ENCODE data around the gene FIS1.
A peak's percentile ranks its signal among the peaks of the same experiment; 100 is the strongest.

The FIS1 gene

GRCh38 chr7:101220295-101220694 is 24.6 kb downstream of the FIS1 start:
- H3K36me3 ChIP-seq = peaks cover 34% of the 10 kb centered on the region
- no peak overlapping the region for H3K4me3 ChIP-seq (ENCODE audit: low read depth in 1 of 2, low read length in 1 of 2)
- H3K9me3 ChIP-seq = no peaks in the 10 kb centered on the region
- TF ChIP-seq CTCF (IDR thresholded peaks at IDR 0.05) = no peak
- peaks cover 19 to 23% of the 10 kb centered on the region in 2 experiments for H3K4me1 ChIP-seq (ENCODE audit: control insufficient read depth in 1 of 2, insufficient read depth in 1 of 2, low read depth in 1 of 2, low read length in 1 of 2)
- H3K27me3 ChIP-seq = no peaks in the 10 kb centered on the region
- no peak overlapping the region for H3K27ac ChIP-seq

DNA sequence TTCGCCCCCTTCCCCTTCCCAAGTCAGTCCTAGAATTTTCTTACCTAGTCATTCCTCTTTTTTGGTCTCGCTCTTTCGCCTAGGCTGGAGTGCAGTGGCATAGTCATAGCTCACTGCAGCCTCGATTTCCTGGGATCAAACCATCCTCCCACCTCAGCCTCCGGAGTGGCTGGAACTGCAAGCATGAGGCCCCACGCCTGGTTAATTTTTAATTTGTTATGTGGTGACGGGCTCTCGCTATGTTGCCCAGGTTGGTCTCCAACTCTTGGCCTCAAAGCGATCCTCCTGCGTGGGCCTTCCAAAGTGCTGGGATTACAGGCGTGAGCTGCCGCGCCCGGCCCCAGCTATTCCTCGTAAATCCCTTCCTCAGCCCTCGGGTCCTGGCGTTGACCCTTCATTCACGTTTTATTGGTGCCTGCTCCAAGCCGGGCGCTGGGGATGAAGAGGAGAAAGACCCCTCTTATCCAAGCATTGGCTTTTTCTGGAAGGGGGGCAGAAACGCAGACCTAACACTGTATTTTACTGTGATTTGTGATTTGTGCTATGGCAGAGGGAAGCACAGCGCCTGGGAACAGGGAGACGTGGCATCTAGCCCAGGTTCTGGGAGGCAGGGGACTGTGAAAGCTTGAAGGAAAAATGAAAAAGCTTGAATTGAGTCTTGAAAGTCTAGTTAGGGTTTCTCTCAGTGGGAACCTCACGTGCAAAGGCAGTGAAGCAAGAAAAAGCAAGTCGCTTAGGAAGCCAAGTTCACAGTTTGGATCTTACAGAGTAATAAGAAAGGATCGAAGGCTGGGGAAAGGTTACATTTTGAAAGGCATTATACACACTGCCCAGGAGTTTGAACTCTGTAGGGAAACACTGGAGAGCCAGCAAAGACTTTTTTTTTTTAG is 26.4 kb downstream of the FIS1 start:
- H3K27me3 ChIP-seq = no peaks in the 10 kb centered on the region
- no peaks in the 10 kb centered on the region for H3K9me3 ChIP-seq
- TF ChIP-seq CTCF (IDR thresholded peaks at IDR 0.05) = no peak
- H3K27ac ChIP-seq = peak overlapping the region; percentile 93
- H3K36me3 ChIP-seq = peaks cover 19% of the 10 kb centered on the region
- peaks cover 19 to 23% of the 10 kb centered on the region in 2 experiments for H3K4me1 ChIP-seq (ENCODE audit: control insufficient read depth in 1 of 2, insufficient read depth in 1 of 2, low read depth in 1 of 2, low read length in 1 of 2)
- peak overlapping the region; percentile 88 to 100 for H3K4me3 ChIP-seq (ENCODE audit: low read depth in 1 of 2, low read length in 1 of 2)

DNA sequence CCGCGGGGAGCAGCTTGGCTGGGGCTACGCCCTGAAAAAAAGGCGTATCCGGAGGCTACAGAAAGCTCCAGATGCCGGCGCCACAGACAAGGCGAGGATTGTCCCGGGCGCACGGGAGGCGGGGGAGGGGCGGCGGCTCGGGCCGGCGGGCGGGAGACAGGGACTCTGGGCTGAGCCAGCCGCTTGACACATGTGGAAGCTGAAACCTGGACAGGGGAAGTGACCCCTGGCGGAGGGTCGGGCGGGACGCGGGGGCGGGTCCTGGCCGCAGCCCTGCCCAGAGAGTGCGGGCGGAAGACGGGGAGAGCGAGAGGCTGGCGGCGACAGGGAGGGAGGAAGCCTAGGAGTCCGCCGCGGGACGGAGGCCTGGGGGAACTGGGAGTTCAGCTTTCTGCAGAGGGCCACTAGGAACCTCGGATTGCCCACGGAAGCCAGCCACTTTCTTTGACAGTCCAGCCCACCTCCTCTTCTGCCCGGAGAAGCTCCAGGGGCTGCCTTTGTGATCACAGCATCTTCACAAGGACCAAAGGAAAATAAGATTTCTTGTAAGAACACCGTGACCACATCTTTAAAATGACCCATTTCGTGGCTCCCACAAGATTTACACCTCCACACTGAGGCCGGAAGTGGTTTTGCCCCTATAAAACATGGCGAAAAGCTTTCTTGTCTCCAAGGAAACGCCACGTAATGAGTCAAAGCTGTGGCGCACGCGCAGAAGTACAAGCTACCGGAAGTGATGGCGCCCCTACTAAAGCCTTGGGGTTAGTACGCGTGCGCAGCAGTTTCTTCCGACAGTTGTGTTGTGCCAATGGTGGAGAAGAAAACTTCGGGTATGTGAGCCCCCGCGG is 27.3 kb downstream of the FIS1 start, which contains the start of the genes PLOD3 and ZNHIT1:
Gene PLOD3, minus strand, starts transcription at position 194 of the 848 bp plus-strand sequence. CDS start 307 bp downstream, outside the sequence.
Gene ZNHIT1, plus strand, starts transcription at position 778 of the 848 bp plus-strand sequence. Its CDS starts 31 bp downstream, at position 809.
- peak; percentile 56 for TF ChIP-seq CTCF (IDR thresholded peaks at IDR 0.05)
- Histone ChIP-seq H3K4me3 (ENCODE audit: low read depth in 1 of 2, low read length in 1 of 2) (peak within 1 kb of the TSS; percentile 88 to 100), H3K9me3 (no peaks in the 10 kb centered on the region), H3K4me1 (ENCODE audit: control insufficient read depth in 1 of 2, insufficient read depth in 1 of 2, low read depth in 1 of 2, low read length in 1 of 2) (peaks cover 19 to 23% of the 10 kb centered on the region in 2 experiments), H3K36me3 (peaks cover 11% of the 10 kb centered on the region), H3K27me3 (no peaks in the 10 kb centered on the region), H3K27ac (peak within 1 kb of the TSS; percentile 93)

GRCh38 chr7:101216860-101217387 is 28.0 kb downstream of the FIS1 start:
- Histone ChIP-seq H3K4me3 (ENCODE audit: low read depth in 1 of 2, low read length in 1 of 2) (peak overlapping the region; percentile 88 to 100), H3K4me1 (ENCODE audit: control insufficient read depth in 1 of 2, insufficient read depth in 1 of 2, low read depth in 1 of 2, low read length in 1 of 2) (peaks cover 19 to 23% of the 10 kb centered on the region in 2 experiments), H3K27me3 (no peaks in the 10 kb centered on the region), H3K9me3 (no peaks in the 10 kb centered on the region), H3K36me3 (peaks cover 11% of the 10 kb centered on the region), H3K27ac (peak overlapping the region; percentile 93)
- TF ChIP-seq CTCF (IDR thresholded peaks at IDR 0.05) = no peak
